GM18867 (cell line): ENCODE results near the gene KATNAL2.

ENCODE experiments used
- ATAC-seq: cut with Tn5 transposase; IDR thresholded peaks from one replicate; pipeline ENCODE4 v1.9.1; 2021; ENCODE audit warnings: mild to moderate bottlenecking, moderate library complexity; ENCODE audit not compliant: unreplicated experiment

Gene KATNAL2

GRCh38 chr18:46917108-46917802 lies at the start of gene KATNAL2, which contains the start of gene PIAS2:
Gene KATNAL2, plus strand, starts transcription at chr18:46917602. Its CDS starts 29,271 bp downstream, at chr18:46946873.
Gene PIAS2, minus strand, starts transcription at chr18:46917507. Its CDS starts 162 bp downstream, at chr18:46917345.
- ATAC-seq = peak; percentile 86

GRCh38 chr18:46868169-46868921 lies 49.1 kb upstream of the KATNAL2 start:
- no peak for ATAC-seq

- no peak for ATAC-seq
Measured at GRCh38 chr18:46877329-46877987, 39.9 kb upstream of the KATNAL2 start.

GRCh38 chr18:46883180-46883579 lies 34.2 kb upstream of the KATNAL2 start:
- ATAC-seq = no peak

- no peak for ATAC-seq
Measured at GRCh38 chr18:46886893-46887292, 30.5 kb upstream of the KATNAL2 start.

- no peak for ATAC-seq
Measured at GRCh38 chr18:46888965-46889364, 28.4 kb upstream of the KATNAL2 start.

GRCh38 chr18:46891742-46892214 lies 25.6 kb upstream of the KATNAL2 start:
- ATAC-seq = peak; percentile 88

- ATAC-seq = peak; percentile 60
Measured at GRCh38 chr18:46892842-46893241, 24.6 kb upstream of the KATNAL2 start.

GRCh38 chr18:46893360-46893759 lies 24.0 kb upstream of the KATNAL2 start:
- ATAC-seq = no peak

- no peak for ATAC-seq
Measured at GRCh38 chr18:46894124-46894523, 23.3 kb upstream of the KATNAL2 start.

GRCh38 chr18:46899274-46899948 lies 18.0 kb upstream of the KATNAL2 start:
- ATAC-seq = no peak

GRCh38 chr18:46903406-46903805 lies 14.0 kb upstream of the KATNAL2 start:
- ATAC-seq = no peak

GRCh38 chr18:46909497-46909896 lies 7.9 kb upstream of the KATNAL2 start:
- ATAC-seq = no peak

GRCh38 chr18:46910856-46911255 lies 6.5 kb upstream of the KATNAL2 start:
- no peak for ATAC-seq

- no peak for ATAC-seq
Measured at GRCh38 chr18:46915800-46916550, 1.4 kb upstream of the KATNAL2 start.

GRCh38 chr18:46916551-46917107 lies 773 bp upstream of the KATNAL2 start:
- ATAC-seq = peak; percentile 39

GRCh38 chr18:46917803-46918600 lies 600 bp downstream of the KATNAL2 start:
- ATAC-seq = no peak

GRCh38 chr18:46920067-46920466 lies 2.7 kb downstream of the KATNAL2 start:
- no peak for ATAC-seq

- ATAC-seq = no peak
Measured at GRCh38 chr18:46920653-46921052, 3.3 kb downstream of the KATNAL2 start.
